Natural killer cell (primary cell): ENCODE measurements around the gene RELT. TPM values are rescaled to one million over a fixed set of nuclear protein-coding genes. Genes with fewer than 3 reads are reported as not detected.

Experiments used
- ATAC-seq, 3 donors: fragments of 150-1000 bp in 2 of 3; fragments of 200-7000 bp in 1 of 3; cut with Tn5 transposase; 1 replicate in 1 of 3; 2 replicates in 2 of 3; pipeline ENCODE4 v1.10.0; 2021; ENCODE audit warnings: mild to moderate bottlenecking in 2 of 3, moderate library complexity in 2 of 3
- DNase-seq, 2 donors: peaks; one replicate each; pipeline versions ENCODE4 v3.0.0 to v3.0.0-alpha.2; 2013 to 2021; ENCODE audit warnings: mixed read lengths in 1 of 2
- H3K27ac ChIP-seq: one replicate; pipeline ENCODE4 v1.5.1; 2013; ENCODE audit warnings: mild to moderate bottlenecking, low read length
- H3K27me3 ChIP-seq: one replicate; pipeline ENCODE4 v1.6.1; 2013; ENCODE audit warnings: low read length; ENCODE audit not compliant: control insufficient read depth, insufficient read depth
- H3K36me3 ChIP-seq: one replicate; pipeline ENCODE4 v1.6.1; 2013; ENCODE audit warnings: low read length; ENCODE audit not compliant: control insufficient read depth, insufficient read depth
- H3K4me1 ChIP-seq: one replicate; pipeline ENCODE4 v1.6.1; 2013; ENCODE audit warnings: low read length; ENCODE audit not compliant: control insufficient read depth, insufficient read depth
- H3K4me3 ChIP-seq: one replicate; pipeline ENCODE4 v1.5.1; 2013; ENCODE audit warnings: low read length
- H3K9me3 ChIP-seq: one replicate; pipeline ENCODE4 v1.6.1; 2013; ENCODE audit warnings: low read length; ENCODE audit not compliant: control insufficient read depth, insufficient read depth
- H3K27ac Mint-ChIP-seq, 2 donors: one replicate each; pipeline ENCODE4 v1.8.0; 2022; ENCODE audit warnings: mild to moderate bottlenecking in 2 of 2, mixed read lengths in 2 of 2, moderate library complexity in 1 of 2
- H3K27me3 Mint-ChIP-seq, 2 donors: one replicate each; pipeline ENCODE4 v1.8.0; 2022; ENCODE audit warnings: low read depth in 2 of 2, mixed read lengths in 2 of 2
- H3K36me3 Mint-ChIP-seq: one replicate; pipeline ENCODE4 v1.8.0; 2022; ENCODE audit warnings: mixed read lengths
- H3K4me1 Mint-ChIP-seq, 2 donors: one replicate each; pipeline ENCODE4 v1.8.0; 2022; ENCODE audit warnings: mixed read lengths in 2 of 2
- H3K4me3 Mint-ChIP-seq: one replicate; pipeline ENCODE4 v1.8.0; 2022; ENCODE audit warnings: mild to moderate bottlenecking, moderate library complexity, mixed read lengths
- H3K9me3 Mint-ChIP-seq, 2 donors: one replicate each; pipeline ENCODE4 v1.8.0; 2022; ENCODE audit warnings: mixed read lengths in 2 of 2
- CTCF ChIP-seq: fragments of 200-600 bp; IDR thresholded peaks from one replicate; pipeline ENCODE4 v1.8.0; 2022; ENCODE audit warnings: antibody characterized with exemption
- WGBS: methylation state at CpG from one replicate; pipeline ENCODE4 v1.1.7; 2013; ENCODE audit warnings: missing lambda C conversion rate; ENCODE audit not compliant: insufficient coverage; 5-methylcytosine and 5-hydroxymethylcytosine counted together
- intact Hi-C: fragments of 100-400 bp; cut with micrococcal nuclease; formaldehyde crosslinking; loops from one replicate; pipeline ENCODE4 v1.14.2; 2022
- total RNA-seq, 4 donors: library from RNA; stranded (reverse); fragments of 120-200 nt in 1 of 4; gene quantifications; one replicate each; pipeline versions ENCODE4 v1.2.3 to v1.2.4, GENCODE V29; 2013 to 2022

The RELT gene
- total RNA-seq, 3 donors from 2014 or later (not counting 1 experiment from before 2014, with no cell fraction given): 132 to 264 (median 151) TPM

- no peaks in the 10 kb centered on the region for H3K27me3 Mint-ChIP-seq
- Histone ChIP-seq H3K4me3 (no peak overlapping the region), H3K27me3 (no peaks in the 10 kb centered on the region), H3K36me3 (no peaks in the 10 kb centered on the region), H3K27ac (peak overlapping the region; percentile 87), H3K9me3 (no peaks in the 10 kb centered on the region), H3K4me1 (peaks cover 100% of the 10 kb centered on the region)
- no peaks in the 10 kb centered on the region for H3K36me3 Mint-ChIP-seq
- no peaks in the 10 kb centered on the region for H3K9me3 Mint-ChIP-seq
- TF ChIP-seq CTCF: no peak
- 55% methylated on average over 3 of the region's 4 CpGs for WGBS
- peaks cover 46 to 78% of the 10 kb centered on the region in 2 donors for H3K4me1 Mint-ChIP-seq
- intact Hi-C loops: no loop called here
- DNase-seq (no peak), ATAC-seq (peak in 1 of 3 donors; percentile 1)
- H3K27ac Mint-ChIP-seq: peak overlapping the region; percentile 58 to 85
- peak overlapping the region; percentile 40 for H3K4me3 Mint-ChIP-seq
Observed at GRCh38 chr11:73384531-73384871, 8.3 kb downstream of the RELT start.

GRCh38 chr11:73384872-73385689 is 8.9 kb downstream of the RELT start:
- intact Hi-C loops: no loop called here
- peak; percentile 24 to 80 (median 33) for ATAC-seq
- Mint-ChIP-seq H3K9me3 (no peaks in the 10 kb centered on the region), H3K4me1 (peaks cover 46 to 78% of the 10 kb centered on the region in 2 donors), H3K4me3 (peak overlapping the region; percentile 40), H3K36me3 (no peaks in the 10 kb centered on the region), H3K27ac (peak overlapping the region; percentile 71 to 85), H3K27me3 (no peaks in the 10 kb centered on the region)
- WGBS: 19% methylated on average over 20 of the region's 21 CpGs
- H3K4me1 ChIP-seq: peaks cover 100% of the 10 kb centered on the region
- no peak overlapping the region for H3K4me3 ChIP-seq
- peaks cover 4% of the 10 kb centered on the region for H3K36me3 ChIP-seq
- TF ChIP-seq CTCF: no peak
- H3K27ac ChIP-seq: peak overlapping the region; percentile 87
- peak in 1 of 2 donors; percentile 38 for DNase-seq
- no peaks in the 10 kb centered on the region for H3K27me3 ChIP-seq
- no peaks in the 10 kb centered on the region for H3K9me3 ChIP-seq

GRCh38 chr11:73386016-73386415 is 9.8 kb downstream of the RELT start:
- no peak for TF ChIP-seq CTCF
- intact Hi-C loops: no loop called here
- Mint-ChIP-seq H3K27me3 (no peaks in the 10 kb centered on the region), H3K27ac (peak overlapping the region; percentile 71 to 85), H3K4me3 (peak overlapping the region; percentile 13), H3K9me3 (no peaks in the 10 kb centered on the region), H3K36me3 (no peaks in the 10 kb centered on the region), H3K4me1 (peaks cover 48 to 77% of the 10 kb centered on the region in 2 donors)
- Histone ChIP-seq H3K27ac (peak overlapping the region; percentile 87), H3K4me1 (peaks cover 92% of the 10 kb centered on the region), H3K36me3 (peaks cover 4% of the 10 kb centered on the region), H3K9me3 (no peaks in the 10 kb centered on the region), H3K4me3 (no peak overlapping the region), H3K27me3 (no peaks in the 10 kb centered on the region)
- WGBS: 73% methylated on average over 8 of the region's 8 CpGs
- ATAC-seq (no peak), DNase-seq (no peak)
